Kidney (tissue), 14 donors: ENCODE results near the gene PRSS1. TPM values are rescaled to one million over a fixed set of nuclear protein-coding genes. Genes with fewer than 3 reads are reported as not detected.

Experiments
- DNase-seq, 5 donors: peaks; one replicate each; pipeline ENCODE4 v3.0.0-alpha.2; 2013 to 2020
- FAIRE-seq: peaks from 2 replicates; lab custom pipeline; 2012; peaks lifted over from hg19 to GRCh38; lab: Jason Lieb, UNC
- H3K27ac ChIP-seq, 2 donors: one replicate each; pipeline ENCODE4 v1.7.0; 2013; ENCODE audit warnings: low read depth in 2 of 2, low read length in 2 of 2, inconsistent platforms in 1 of 2
- H3K27me3 ChIP-seq: one replicate; pipeline ENCODE4 v1.7.1; 2013; ENCODE audit warnings: low read length, inconsistent platforms; ENCODE audit not compliant: control insufficient read depth, insufficient read depth
- H3K36me3 ChIP-seq, 3 donors: one replicate each; pipeline versions ENCODE4 v1.7.0 to v1.7.1; 2013; ENCODE audit warnings: low read length in 3 of 3, control low read depth in 1 of 3, inconsistent platforms in 1 of 3; ENCODE audit not compliant: insufficient read depth in 3 of 3, control insufficient read depth in 2 of 3
- H3K4me1 ChIP-seq, 3 donors: one replicate each; pipeline versions ENCODE4 v1.7.0 to v1.7.1; 2013; ENCODE audit warnings: low read length in 3 of 3, inconsistent platforms in 1 of 3, low read depth in 1 of 3; ENCODE audit not compliant: control insufficient read depth in 2 of 3, insufficient read depth in 2 of 3
- H3K4me3 ChIP-seq, 3 donors: one replicate each; pipeline versions ENCODE4 v1.7.0 to v1.8.1; 2013; ENCODE audit warnings: low read length in 3 of 3, control low read depth in 1 of 3, inconsistent platforms in 1 of 3
- H3K9ac ChIP-seq, 3 donors: one replicate each; pipeline versions ENCODE4 v1.7.0 to v1.7.1; 2013; ENCODE audit warnings: low read length in 3 of 3, control low read depth in 1 of 3, inconsistent platforms in 1 of 3
- H3K9me3 ChIP-seq, 3 donors: one replicate each; pipeline versions ENCODE4 v1.7.0 to v1.7.1; 2013; ENCODE audit warnings: low read length in 3 of 3, control low read depth in 1 of 3, inconsistent platforms in 1 of 3; ENCODE audit not compliant: control insufficient read depth in 2 of 3, insufficient read depth in 1 of 3
- intact Hi-C: fragments of 100-400 bp; cut with DNase I; formaldehyde crosslinking; loops from one replicate; pipeline ENCODE4 v1.11.1; 2022
- polyA plus RNA-seq: library from polyadenylated mRNA; stranded (reverse); fragments of 350-450 nt; fragmentation: Illumina TruSeq; extraction: RNeasy Lipid Tissue Mini Kit (QIAGEN cat#74804); gene quantifications from one replicate; pipeline ENCODE4 v1.2.3, GENCODE V29; 2014; ENCODE audit warnings: low read depth, low replicate concordance; ENCODE audit not compliant: insufficient read depth
- total RNA-seq: library from RNA; stranded (reverse); fragmentation: NEBNext Ultra II Directional; extraction: Animal tissue kit (Norgen Biotek cat#: 25700); gene quantifications from one replicate; pipeline ENCODE4 v1.2.1, GENCODE V29; 2021
- TF ChIP-seq, protein P1 (sequence below): IDR thresholded peaks from 3 replicates; pipeline ENCODE4 v1.5.1; 2012; ENCODE audit warnings: mild to moderate bottlenecking, moderate library complexity, borderline replicate concordance; ENCODE audit not compliant: insufficient read depth; ENCODE audit errors: extremely low read depth
- donor health status: control.
- donor health status: control.
- donor health status: control.
- donor health status: control.
- donor health status: control.
- donor health status: DM: yes; HTN: yes; CAD: no.
- donor health status: Normal renal cell carcinoma (clear cell type).

Gene PRSS1
- total and polyA plus RNA-seq, 2 donors from 2014 or later, result not detected

DNA sequence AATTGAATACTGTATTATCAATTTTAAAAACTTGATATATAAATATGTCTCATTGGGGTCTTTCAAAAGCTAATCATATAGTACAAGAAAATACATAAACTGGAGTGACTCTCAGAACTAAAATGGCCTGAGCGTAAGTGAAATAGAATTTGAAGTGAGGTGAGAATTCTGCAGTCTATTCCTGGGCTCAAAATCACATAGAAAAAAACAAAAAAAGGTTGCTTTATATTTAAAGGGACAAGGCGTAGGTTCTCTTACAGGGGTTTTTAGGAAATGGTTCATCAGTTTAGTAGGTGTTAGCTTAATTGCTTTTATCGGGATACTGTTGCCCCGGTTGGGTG lies 36.7 kb upstream of the PRSS1 start:
- Histone ChIP-seq H3K9me3 (no peaks in the 10 kb centered on the region), H3K27ac (no peak overlapping the region), H3K4me1 (no peaks in the 10 kb centered on the region), H3K4me3 (no peak overlapping the region), H3K9ac (no peak overlapping the region), H3K27me3 (no peaks in the 10 kb centered on the region), H3K36me3 (no peaks in the 10 kb centered on the region)
- TF ChIP-seq, protein P1, sequence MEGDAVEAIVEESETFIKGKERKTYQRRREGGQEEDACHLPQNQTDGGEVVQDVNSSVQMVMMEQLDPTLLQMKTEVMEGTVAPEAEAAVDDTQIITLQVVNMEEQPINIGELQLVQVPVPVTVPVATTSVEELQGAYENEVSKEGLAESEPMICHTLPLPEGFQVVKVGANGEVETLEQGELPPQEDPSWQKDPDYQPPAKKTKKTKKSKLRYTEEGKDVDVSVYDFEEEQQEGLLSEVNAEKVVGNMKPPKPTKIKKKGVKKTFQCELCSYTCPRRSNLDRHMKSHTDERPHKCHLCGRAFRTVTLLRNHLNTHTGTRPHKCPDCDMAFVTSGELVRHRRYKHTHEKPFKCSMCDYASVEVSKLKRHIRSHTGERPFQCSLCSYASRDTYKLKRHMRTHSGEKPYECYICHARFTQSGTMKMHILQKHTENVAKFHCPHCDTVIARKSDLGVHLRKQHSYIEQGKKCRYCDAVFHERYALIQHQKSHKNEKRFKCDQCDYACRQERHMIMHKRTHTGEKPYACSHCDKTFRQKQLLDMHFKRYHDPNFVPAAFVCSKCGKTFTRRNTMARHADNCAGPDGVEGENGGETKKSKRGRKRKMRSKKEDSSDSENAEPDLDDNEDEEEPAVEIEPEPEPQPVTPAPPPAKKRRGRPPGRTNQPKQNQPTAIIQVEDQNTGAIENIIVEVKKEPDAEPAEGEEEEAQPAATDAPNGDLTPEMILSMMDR, result no peak
- FAIRE-seq (no peak), DNase-seq (no peak)
- intact Hi-C loops, result no loop called here

DNA sequence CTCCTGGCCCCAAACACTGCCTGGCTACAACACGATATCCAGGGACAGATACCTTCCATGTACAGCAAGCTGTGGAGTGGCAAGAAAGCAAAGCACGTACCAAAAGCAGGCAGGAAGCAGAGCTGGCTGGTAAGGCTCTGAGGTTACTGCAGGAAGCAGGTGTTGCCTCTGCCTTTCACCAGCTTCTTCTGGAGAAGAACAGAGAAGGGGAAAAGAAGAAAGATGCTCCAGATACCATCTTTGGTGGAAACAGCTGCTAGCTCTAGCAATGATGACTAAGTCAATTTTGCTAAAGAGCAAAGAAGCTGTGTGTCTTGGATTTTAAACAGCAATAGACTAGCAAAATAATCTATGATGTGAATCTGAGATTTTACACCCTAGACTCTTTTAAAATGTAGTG lies 34.9 kb upstream of the PRSS1 start:
- no peaks in the 10 kb centered on the region for H3K4me1 ChIP-seq
- TF ChIP-seq, protein P1, result no peak
- no peak overlapping the region for H3K9ac ChIP-seq

DNA sequence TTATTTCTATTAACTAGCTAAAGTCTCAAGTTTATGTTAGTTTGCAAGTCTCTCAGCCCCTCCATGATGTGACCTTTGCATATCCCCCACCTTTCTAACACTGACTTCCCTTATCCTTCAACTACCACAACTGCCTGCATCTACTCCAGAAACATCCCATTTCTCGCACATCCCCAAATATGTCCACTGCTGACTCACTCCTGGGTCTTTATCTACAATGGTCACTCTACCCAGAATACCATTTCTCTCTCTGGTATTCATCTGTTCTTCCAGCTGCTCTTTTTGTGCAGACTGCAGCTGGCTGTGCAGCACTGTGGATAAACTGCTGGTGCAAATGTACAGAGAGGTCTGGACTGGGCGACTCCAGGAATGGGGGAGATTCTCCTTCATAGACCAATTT lies 32.7 kb upstream of the PRSS1 start:
- no peak for DNase-seq
- no peak overlapping the region for H3K27ac ChIP-seq
- intact Hi-C loops, result no loop called here
- H3K4me1 ChIP-seq, result no peaks in the 10 kb centered on the region
- H3K36me3 ChIP-seq, result no peaks in the 10 kb centered on the region
- TF ChIP-seq, protein P1, result no peak
- no peak for FAIRE-seq
- no peak overlapping the region for H3K4me3 ChIP-seq
- no peaks in the 10 kb centered on the region for H3K9me3 ChIP-seq
- H3K27me3 ChIP-seq, result no peaks in the 10 kb centered on the region
- no peak overlapping the region for H3K9ac ChIP-seq

More for the DNA sequence above, 34.9 kb upstream of the PRSS1 start:
- Histone ChIP-seq H3K9me3 (no peaks in the 10 kb centered on the region), H3K36me3 (no peaks in the 10 kb centered on the region), H3K27me3 (no peaks in the 10 kb centered on the region), H3K4me3 (no peak overlapping the region), H3K27ac (no peak overlapping the region)
- FAIRE-seq, result no peak
- DNase-seq, result no peak
- intact Hi-C loops, result no loop called here

DNA sequence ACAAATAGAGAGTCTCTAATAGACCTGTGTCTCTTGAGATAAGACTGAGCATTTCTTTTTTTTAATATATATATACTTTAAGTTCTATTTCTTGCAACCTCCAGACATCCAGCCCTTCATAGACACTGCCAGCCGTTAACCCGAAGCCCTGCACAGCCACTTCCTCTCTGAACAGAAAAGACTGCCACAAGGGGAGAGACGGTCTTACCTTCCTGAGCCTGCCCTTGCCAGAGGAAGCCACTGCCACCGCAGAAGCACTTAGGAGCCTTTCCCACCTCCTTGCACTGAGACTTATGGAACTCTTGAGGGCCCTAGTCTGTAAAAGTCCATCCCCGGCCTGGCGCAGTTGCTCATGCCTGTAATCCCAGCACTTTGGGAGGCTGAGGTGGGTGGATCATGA lies 31.8 kb upstream of the PRSS1 start:
- H3K27ac ChIP-seq, result no peak overlapping the region
- no peaks in the 10 kb centered on the region for H3K9me3 ChIP-seq
- H3K36me3 ChIP-seq, result no peaks in the 10 kb centered on the region
- H3K27me3 ChIP-seq, result no peaks in the 10 kb centered on the region
- H3K9ac ChIP-seq, result no peak overlapping the region
- TF ChIP-seq, protein P1, result no peak
- no peaks in the 10 kb centered on the region for H3K4me1 ChIP-seq
- H3K4me3 ChIP-seq, result no peak overlapping the region
- FAIRE-seq, result no peak
- peak in 1 of 5 donors; percentile 52 for DNase-seq
- intact Hi-C loops, result no loop called here
